Head of caudate nucleus (tissue), 42 donors: Measurements from ENCODE around the gene ATXN10.

Source experiments
- DNase-seq, 42 donors: peaks; one replicate each; pipeline versions ENCODE4 v3.0.0 to v3.0.0-alpha.2; 2020 to 2021; ENCODE audit warnings: mixed read lengths in 7 of 42
- intact Hi-C: fragments of 100-400 bp; cut with DNase I; formaldehyde crosslinking; loops from one replicate; pipeline ENCODE4 v1.15.0; 2022

Gene ATXN10

GRCh38 chr22:45832959-45833580, 161.4 kb downstream of the ATXN10 start:
- DNase-seq: no peak
- intact Hi-C loops: loop anchor here (10.0 kb wide), 1 partner anchor 178 kb away; no protein-coding TSS in a partner anchor

GRCh38 chr22:45833613-45834012, 162.0 kb downstream of the ATXN10 start:
- no peak for DNase-seq
- intact Hi-C loops: loop anchor here (10.0 kb wide), 1 partner anchor 179 kb away; no protein-coding TSS in a partner anchor

GRCh38 chr22:45834241-45834640, 162.6 kb downstream of the ATXN10 start:
- no peak for DNase-seq
- intact Hi-C loops: loop anchor here (10.0 kb wide), 1 partner anchor 179 kb away; no protein-coding TSS in a partner anchor

GRCh38 chr22:45834795-45835194, 163.2 kb downstream of the ATXN10 start:
- no peak for DNase-seq
- intact Hi-C loops: loop anchor here (10.0 kb wide), 1 partner anchor 180 kb away; no protein-coding TSS in a partner anchor

GRCh38 chr22:45836418-45837169, 165.0 kb downstream of the ATXN10 start:
- intact Hi-C loops: loop anchor here (10.0 kb wide), 1 partner anchor 182 kb away; no protein-coding TSS in a partner anchor
- peak in 1 of 42 donors; percentile 17 for DNase-seq

GRCh38 chr22:45837508-45837907, 165.9 kb downstream of the ATXN10 start:
- DNase-seq: peak in 1 of 42 donors; percentile 39
- intact Hi-C loops: loop anchor here (10.0 kb wide), 1 partner anchor 183 kb away; no protein-coding TSS in a partner anchor

GRCh38 chr22:45838305-45838887, 166.8 kb downstream of the ATXN10 start:
- peak in 1 of 42 donors; percentile 41 for DNase-seq

GRCh38 chr22:45840483-45840882, 168.8 kb downstream of the ATXN10 start:
- intact Hi-C loops: no loop called here
- DNase-seq: peak in 1 of 42 donors; percentile 40

More at GRCh38 chr22:45838305-45838887, 166.8 kb downstream of the ATXN10 start:
- intact Hi-C loops: loop anchor here (10.0 kb wide), 1 partner anchor 184 kb away; no protein-coding TSS in a partner anchor

GRCh38 chr22:45842291-45842991, 170.8 kb downstream of the ATXN10 start:
- DNase-seq: peak in 1 of 42 donors; percentile 44

GRCh38 chr22:45843031-45843430, 171.4 kb downstream of the ATXN10 start:
- no peak for DNase-seq
- intact Hi-C loops: no loop called here

More at GRCh38 chr22:45842291-45842991, 170.8 kb downstream of the ATXN10 start:
- intact Hi-C loops: no loop called here

GRCh38 chr22:45843986-45844385, 172.4 kb downstream of the ATXN10 start:
- intact Hi-C loops: no loop called here
- peak in 1 of 42 donors; percentile 31 for DNase-seq

- intact Hi-C loops: no loop called here
- peak in 1 of 42 donors; percentile 43 for DNase-seq
Measured at GRCh38 chr22:45845076-45845487, 173.4 kb downstream of the ATXN10 start.

GRCh38 chr22:45846952-45847351, 175.3 kb downstream of the ATXN10 start:
- intact Hi-C loops: no loop called here
- no peak for DNase-seq

GRCh38 chr22:45848904-45849303, 177.3 kb downstream of the ATXN10 start:
- intact Hi-C loops: no loop called here
- DNase-seq: peak in 1 of 42 donors; percentile 24

- intact Hi-C loops: no loop called here
- DNase-seq: peak in 1 of 42 donors; percentile 27
Measured at GRCh38 chr22:45852826-45853225, 181.2 kb downstream of the ATXN10 start.

- intact Hi-C loops: no loop called here
- DNase-seq: peak in 2 of 42 donors; percentile 34
Measured at GRCh38 chr22:45855961-45856360, 184.3 kb downstream of the ATXN10 start.

GRCh38 chr22:45857519-45857918, 185.9 kb downstream of the ATXN10 start:
- intact Hi-C loops: no loop called here
- no peak for DNase-seq

- intact Hi-C loops: no loop called here
Measured at GRCh38 chr22:45859231-45860161, 187.9 kb downstream of the ATXN10 start.

More at GRCh38 chr22:45859231-45860161, 187.9 kb downstream of the ATXN10 start:
- DNase-seq: peak in 2 of 42 donors; percentile 29
